HUES6 (cell line): Measurements from ENCODE around the gene CERK.
A peak's percentile ranks its signal among the peaks of the same experiment; 100 is the strongest.

Experiments
- H3K27ac ChIP-seq: 2 replicates; pipeline ENCODE4 v1.7.0; 2013; ENCODE audit warnings: low read depth, mild to moderate bottlenecking, low read length, inconsistent platforms
- H3K27me3 ChIP-seq: 2 replicates; pipeline ENCODE4 v1.6.1; 2013; ENCODE audit warnings: low read length; ENCODE audit not compliant: control insufficient read depth, insufficient read depth
- H3K36me3 ChIP-seq: 2 replicates; pipeline ENCODE4 v1.6.1; 2013; ENCODE audit warnings: low read length; ENCODE audit not compliant: control insufficient read depth, insufficient read depth
- H3K4me1 ChIP-seq: 2 replicates; pipeline ENCODE4 v1.6.1; 2013; ENCODE audit warnings: low read length; ENCODE audit not compliant: control insufficient read depth, insufficient read depth
- H3K4me3 ChIP-seq: 2 replicates; pipeline ENCODE4 v1.5.1; 2013; ENCODE audit warnings: low read depth, low read length
- H3K9ac ChIP-seq: one replicate; pipeline ENCODE4 v1.6.1; 2013; ENCODE audit warnings: mild to moderate bottlenecking, low read length
- H3K9me3 ChIP-seq: 2 replicates; pipeline ENCODE4 v1.6.1; 2013; ENCODE audit warnings: low read depth, low read length; ENCODE audit not compliant: control insufficient read depth, insufficient read depth

CERK gene

GRCh38 chr22:46774980-46775849 is 37.2 kb upstream of the CERK start:
- peaks cover 47% of the 10 kb centered on the region for H3K4me1 ChIP-seq
- no peaks in the 10 kb centered on the region for H3K9me3 ChIP-seq
- no peak overlapping the region for H3K4me3 ChIP-seq
- H3K9ac ChIP-seq, result peak overlapping the region; percentile 67
- peak overlapping the region; percentile 92; the same call in 1 of the 2 replicates for H3K27ac ChIP-seq
- no peaks in the 10 kb centered on the region for H3K36me3 ChIP-seq
- no peaks in the 10 kb centered on the region for H3K27me3 ChIP-seq

GRCh38 chr22:46774253-46774979 is 36.4 kb upstream of the CERK start:
- no peaks in the 10 kb centered on the region for H3K36me3 ChIP-seq
- H3K27me3 ChIP-seq, result no peaks in the 10 kb centered on the region
- peak overlapping the region; percentile 10; the same call in 1 of the 2 replicates for H3K4me3 ChIP-seq
- H3K4me1 ChIP-seq, result peaks cover 47% of the 10 kb centered on the region
- peak overlapping the region; percentile 67 for H3K9ac ChIP-seq
- H3K9me3 ChIP-seq, result no peaks in the 10 kb centered on the region
- H3K27ac ChIP-seq, result peak overlapping the region; percentile 92; the same call in 1 of the 2 replicates

- Histone ChIP-seq H3K4me1 (peaks cover 47% of the 10 kb centered on the region), H3K4me3 (no peak overlapping the region), H3K27ac (no peak overlapping the region), H3K36me3 (no peaks in the 10 kb centered on the region), H3K9ac (peak overlapping the region; percentile 18), H3K9me3 (no peaks in the 10 kb centered on the region), H3K27me3 (no peaks in the 10 kb centered on the region)
Observed at GRCh38 chr22:46773076-46773475, 35.0 kb upstream of the CERK start.

DNA sequence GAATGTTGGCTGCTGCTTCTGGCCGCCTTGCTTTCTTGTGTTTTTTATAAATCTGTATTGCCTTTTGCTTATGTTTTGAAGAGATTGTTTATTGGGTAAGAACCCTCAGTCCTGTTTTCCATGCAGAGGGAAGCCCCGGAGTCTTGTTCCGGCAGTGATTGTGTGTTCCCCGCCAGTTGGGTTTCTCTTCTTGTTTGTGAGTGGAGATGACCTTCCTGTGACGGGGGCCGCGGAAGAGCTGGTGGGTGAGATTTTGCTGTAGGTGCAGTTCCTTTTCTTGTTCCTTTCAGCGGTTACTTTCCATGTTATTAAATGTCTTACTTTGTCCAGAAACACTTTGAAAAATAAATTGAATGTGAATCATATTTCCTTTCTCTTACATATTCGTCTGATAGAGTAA is 32.7 kb upstream of the CERK start:
- no peak overlapping the region for H3K9ac ChIP-seq
- H3K36me3 ChIP-seq, result peaks cover 2% of the 10 kb centered on the region; the same call in 1 of the 2 replicates
- H3K27me3 ChIP-seq, result no peaks in the 10 kb centered on the region
- no peaks in the 10 kb centered on the region for H3K9me3 ChIP-seq
- no peak overlapping the region for H3K27ac ChIP-seq
- H3K4me3 ChIP-seq, result no peak overlapping the region
- H3K4me1 ChIP-seq, result peaks cover 30% of the 10 kb centered on the region

DNA sequence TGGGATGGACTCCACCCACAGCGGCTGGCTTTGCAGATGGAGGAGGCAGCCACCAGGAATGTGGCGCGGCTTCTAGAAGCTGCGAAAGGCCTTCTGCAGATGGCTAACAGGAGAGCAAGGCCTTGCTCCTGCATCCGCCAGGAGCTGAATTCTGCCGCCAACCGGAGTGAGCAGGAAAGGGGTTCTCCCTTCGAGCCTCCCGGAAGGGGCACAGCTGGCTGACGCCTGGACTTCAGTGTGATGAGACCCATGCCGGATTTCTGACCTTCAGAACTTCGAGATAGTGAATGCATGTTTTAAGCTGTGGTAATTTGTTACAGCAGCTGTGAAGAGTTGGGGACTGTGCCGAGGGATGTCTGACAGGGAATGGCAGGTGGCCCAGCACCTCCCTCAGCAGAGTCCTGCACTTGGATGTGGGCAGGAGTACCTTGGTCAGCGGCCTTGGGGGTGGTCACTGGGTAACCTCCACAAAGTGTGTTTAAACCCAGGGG is 32.1 kb upstream of the CERK start:
- Histone ChIP-seq H3K4me3 (no peak overlapping the region), H3K4me1 (peaks cover 25% of the 10 kb centered on the region), H3K27me3 (no peaks in the 10 kb centered on the region), H3K9me3 (no peaks in the 10 kb centered on the region), H3K36me3 (peaks cover 3% of the 10 kb centered on the region; the same call in 1 of the 2 replicates), H3K27ac (no peak overlapping the region), H3K9ac (no peak overlapping the region)

DNA sequence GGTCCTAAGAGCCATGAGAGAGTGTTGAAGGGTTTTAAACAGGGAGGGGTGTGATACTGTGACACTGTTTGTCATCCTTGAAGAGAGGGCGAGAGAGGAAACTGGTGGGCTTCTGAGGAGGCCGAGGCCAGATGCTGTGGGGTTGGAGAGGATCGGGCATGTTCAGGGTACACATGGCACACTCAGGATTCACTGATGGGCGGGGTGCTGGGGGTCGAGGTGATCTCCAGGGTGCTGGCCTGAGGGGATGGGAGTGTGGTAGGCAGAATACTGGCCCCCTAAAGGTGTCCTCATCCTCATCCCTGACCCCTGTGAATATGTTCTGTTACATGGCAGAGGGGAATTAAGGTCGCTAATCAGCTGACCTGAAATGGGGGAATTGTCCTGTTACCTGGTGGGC is 31.7 kb upstream of the CERK start:
- peaks cover 20% of the 10 kb centered on the region for H3K4me1 ChIP-seq
- H3K27ac ChIP-seq, result no peak overlapping the region

DNA sequence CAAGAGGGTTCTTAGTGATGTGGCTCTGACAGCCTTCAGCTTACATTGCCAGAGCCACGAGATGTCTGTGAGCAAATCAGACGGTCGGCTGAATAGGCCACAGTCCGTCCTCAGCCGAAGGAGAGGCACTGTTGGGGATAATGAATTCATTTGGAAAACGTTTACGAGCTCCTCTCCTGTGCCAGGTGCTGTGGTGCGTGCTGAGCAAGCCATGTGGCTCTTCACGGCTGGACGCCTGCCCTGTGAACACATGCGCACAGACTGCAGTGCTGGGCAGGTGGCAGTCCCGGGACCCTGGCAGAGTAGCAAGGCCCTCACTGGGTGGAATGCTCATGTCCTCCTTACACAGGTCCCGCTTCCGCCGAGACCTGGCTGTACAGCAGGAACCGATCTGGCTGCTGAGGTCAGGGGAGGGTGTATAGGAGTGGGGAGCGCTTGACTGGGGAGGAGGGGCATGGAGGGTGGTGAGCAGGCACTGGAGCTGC is 31.2 kb upstream of the CERK start:
- Histone ChIP-seq H3K9me3 (no peaks in the 10 kb centered on the region), H3K27me3 (no peaks in the 10 kb centered on the region), H3K27ac (no peak overlapping the region), H3K4me1 (peaks cover 15% of the 10 kb centered on the region; the same call in 1 of the 2 replicates), H3K9ac (no peak overlapping the region), H3K4me3 (no peak overlapping the region), H3K36me3 (peaks cover 8% of the 10 kb centered on the region; the same call in 1 of the 2 replicates)

More for the DNA sequence above, 31.7 kb upstream of the CERK start:
- H3K4me3 ChIP-seq, result no peak overlapping the region
- no peaks in the 10 kb centered on the region for H3K9me3 ChIP-seq
- no peaks in the 10 kb centered on the region for H3K27me3 ChIP-seq
- peaks cover 8% of the 10 kb centered on the region; the same call in 1 of the 2 replicates for H3K36me3 ChIP-seq
- H3K9ac ChIP-seq, result no peak overlapping the region

DNA sequence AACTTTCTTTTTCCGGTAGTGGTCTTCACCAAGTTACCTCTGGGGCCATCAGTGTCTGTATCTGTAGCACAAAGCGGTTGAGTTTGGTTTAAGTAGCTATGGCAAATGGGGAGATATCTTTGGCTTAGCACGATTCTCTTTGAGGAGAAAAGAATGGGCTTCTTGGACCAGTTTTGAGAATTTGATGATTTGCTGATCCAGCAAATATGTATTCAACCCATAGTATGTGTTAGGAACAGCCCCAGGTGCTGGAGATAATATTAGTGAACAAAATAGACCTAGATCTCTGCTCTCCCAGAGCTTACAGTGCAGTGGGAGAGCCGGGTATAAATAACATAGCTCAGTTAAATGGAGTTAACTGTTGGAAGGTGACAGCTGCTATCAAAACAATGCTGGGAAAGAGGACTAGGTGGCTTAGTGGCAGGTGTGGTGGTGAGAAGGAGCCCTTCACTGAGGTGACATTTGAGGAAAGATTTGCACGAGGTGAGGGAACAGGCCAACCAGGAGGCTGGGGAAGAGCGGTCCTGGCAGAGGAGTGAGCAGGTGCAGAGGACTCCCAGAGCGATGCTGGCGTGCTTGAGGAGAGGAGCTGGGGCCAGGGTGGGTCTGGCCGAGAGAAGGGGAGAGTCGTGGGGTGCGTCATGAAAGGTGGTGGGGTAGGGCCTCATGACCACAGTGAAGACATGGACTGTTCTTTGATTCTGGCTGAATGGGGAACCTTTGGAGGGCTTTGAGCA is 29.4 kb upstream of the CERK start:
- no peak overlapping the region for H3K9ac ChIP-seq
- H3K4me3 ChIP-seq, result no peak overlapping the region
- H3K36me3 ChIP-seq, result peaks cover 8% of the 10 kb centered on the region; the same call in 1 of the 2 replicates
- peaks cover 3% of the 10 kb centered on the region; the same call in 1 of the 2 replicates for H3K4me1 ChIP-seq
- H3K27ac ChIP-seq, result no peak overlapping the region
- H3K27me3 ChIP-seq, result no peaks in the 10 kb centered on the region
- H3K9me3 ChIP-seq, result no peaks in the 10 kb centered on the region

- no peak overlapping the region for H3K9ac ChIP-seq
Observed at GRCh38 chr22:46766611-46767010, 28.6 kb upstream of the CERK start.

DNA sequence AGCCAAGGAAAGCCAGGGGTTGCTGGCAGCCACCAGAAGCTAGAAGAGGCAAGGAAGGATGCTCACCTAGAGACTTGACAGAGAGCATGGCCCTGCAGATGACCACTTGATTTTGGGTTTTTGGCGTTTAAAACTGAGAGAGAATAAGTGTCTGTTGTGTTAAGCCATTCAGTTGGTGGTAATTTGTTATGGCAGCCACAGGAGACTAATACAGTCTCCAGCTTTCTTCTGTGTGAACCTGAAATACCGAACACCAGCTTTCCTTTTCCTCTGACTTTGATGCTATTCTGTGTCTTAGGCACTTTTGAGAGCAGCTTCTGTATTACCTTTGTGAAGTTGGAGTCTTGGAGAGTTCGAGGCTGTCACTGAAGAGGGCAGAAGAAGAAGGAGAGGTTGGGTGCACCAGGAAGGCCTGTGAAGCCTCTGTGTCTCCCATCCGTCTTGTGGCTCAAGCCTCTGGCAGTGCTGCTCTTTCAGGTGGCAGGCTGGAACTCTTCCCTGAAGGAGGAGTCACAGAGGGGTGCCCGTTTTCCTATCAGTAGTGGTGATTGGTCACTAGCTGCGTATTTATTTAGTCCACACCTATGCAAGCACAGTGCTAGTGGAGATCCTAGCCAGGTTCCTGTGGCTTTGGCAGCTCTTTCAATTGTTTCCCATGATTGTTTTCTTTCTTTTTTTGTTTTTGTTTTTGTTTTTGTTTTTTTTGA is 26.9 kb upstream of the CERK start:
- H3K4me3 ChIP-seq, result no peak overlapping the region
- H3K36me3 ChIP-seq, result peaks cover 18% of the 10 kb centered on the region
- no peaks in the 10 kb centered on the region for H3K9me3 ChIP-seq
- H3K27me3 ChIP-seq, result no peaks in the 10 kb centered on the region
- H3K9ac ChIP-seq, result no peak overlapping the region
- peaks cover 8% of the 10 kb centered on the region; the same call in 1 of the 2 replicates for H3K4me1 ChIP-seq
- no peak overlapping the region for H3K27ac ChIP-seq

More at GRCh38 chr22:46766611-46767010, 28.6 kb upstream of the CERK start:
- H3K9me3 ChIP-seq, result no peaks in the 10 kb centered on the region
- no peak overlapping the region for H3K4me3 ChIP-seq
- H3K36me3 ChIP-seq, result peaks cover 8% of the 10 kb centered on the region; the same call in 1 of the 2 replicates
- H3K4me1 ChIP-seq, result peaks cover 3% of the 10 kb centered on the region; the same call in 1 of the 2 replicates
- H3K27me3 ChIP-seq, result no peaks in the 10 kb centered on the region
- H3K27ac ChIP-seq, result no peak overlapping the region
